ENCODE results near the gene HAO1. TPM values are rescaled to one million over a fixed set of nuclear protein-coding genes. Genes with fewer than 3 reads are reported as not detected.

Gene HAO1
- total and polyA plus RNA-seq, 2 donors (not counting 3 experiments of a cell fraction or from before 2014, with no cell fraction given): not detected

DNA sequence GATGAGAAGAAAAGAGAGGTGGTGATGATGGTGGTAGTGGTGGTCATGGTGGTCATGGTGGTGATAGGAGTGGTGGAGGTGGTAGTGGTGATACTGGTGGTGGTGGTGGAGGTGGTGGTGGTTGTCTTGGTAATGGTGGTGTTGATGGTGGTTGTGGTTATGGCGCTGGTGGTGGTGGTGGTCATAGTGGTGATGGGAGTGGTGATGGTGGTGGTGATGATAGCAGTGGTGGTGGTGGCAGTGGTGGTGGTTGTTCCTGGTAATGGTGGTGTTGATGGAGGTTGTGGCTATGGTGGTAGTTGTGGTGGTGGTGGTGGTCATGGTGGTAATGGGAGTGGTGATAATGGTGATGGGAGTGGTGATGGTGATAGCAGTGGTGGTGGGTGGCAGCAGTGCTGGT lies 36.8 kb downstream of the HAO1 start:
- BruUV-seq (replicated peaks): no TSS peak

More for the DNA sequence above, 36.8 kb downstream of the HAO1 start:
- no peaks in the 10 kb centered on the region for H3K9me3 ChIP-seq (replicated peaks; ENCODE audit: control insufficient read depth, insufficient read depth, low read length)
- ChIA-PET POLR2A (no interaction called here), CTCF (no interaction called here)
- H3K79me2 ChIP-seq (ENCODE audit: control insufficient read depth, insufficient read depth, low read length): no peaks in the 10 kb centered on the region
- H3K4me3 ChIP-seq (replicated peaks in 1 of 3; ENCODE audit: insufficient read depth in 1 of 3, low read depth in 1 of 3, low read length in 3 of 3): no peak overlapping the region
- H4K20me1 ChIP-seq (replicated peaks; ENCODE audit: control insufficient read depth, extremely low read depth, insufficient read depth, low read length): no peaks in the 10 kb centered on the region
- dilution Hi-C loops (cut with MboI; ENCODE audit: extremely low pct_ligation_motif_present, low sequenced_read_pairs): no loop called here
- no peaks in the 10 kb centered on the region for H3K36me3 ChIP-seq (ENCODE audit: control insufficient read depth in 2 of 2, extremely low read depth in 1 of 2, insufficient read depth in 2 of 2, low read length in 2 of 2)
- no peak overlapping the region for H3K9ac ChIP-seq (replicated peaks; ENCODE audit: extremely low read depth, insufficient read depth, low read length)
- FAIRE-seq (no peak), DNase-seq (ENCODE audit: low read depth, low spot score) (no peak)
- H3K9me1 ChIP-seq (replicated peaks; ENCODE audit: control insufficient read depth, extremely low read depth, insufficient read depth, low read length): no peaks in the 10 kb centered on the region
- no peak overlapping the region for H2AFZ ChIP-seq (ENCODE audit: low read depth, low read length)
- no peaks in the 10 kb centered on the region for H3K27me3 ChIP-seq (ENCODE audit: control insufficient read depth in 2 of 2, insufficient read depth in 2 of 2, low read length in 2 of 2)
- TF ChIP-seq, protein P1, sequence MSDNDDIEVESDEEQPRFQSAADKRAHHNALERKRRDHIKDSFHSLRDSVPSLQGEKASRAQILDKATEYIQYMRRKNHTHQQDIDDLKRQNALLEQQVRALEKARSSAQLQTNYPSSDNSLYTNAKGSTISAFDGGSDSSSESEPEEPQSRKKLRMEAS (IDR thresholded peaks at IDR 0.05; ENCODE audit: insufficient read depth, insufficient read length): no peak
- no peak for TF ChIP-seq POLR2AphosphoS5 (IDR thresholded peaks at IDR 0.05; ENCODE audit: insufficient read depth, low read depth, low read length)
- no peak for TF ChIP-seq CTCF (IDR thresholded peaks at IDR 0.05; ENCODE audit: extremely low read depth in 1 of 2, insufficient read depth in 1 of 2, low read depth in 1 of 2, low read length in 2 of 2)
- TF ChIP-seq JUN (IDR thresholded peaks at IDR 0.05; ENCODE audit: borderline replicate concordance, insufficient read depth, insufficient read length, low read depth): no peak
- TF ChIP-seq POLR2A (IDR thresholded peaks at IDR 0.05; ENCODE audit: low read depth, low read length): no peak
- no peak for TF ChIP-seq EZH2 (IDR thresholded peaks at IDR 0.05; ENCODE audit: borderline replicate concordance, low read depth, low read length, severe bottlenecking)
- no peak for TF ChIP-seq GATA2 (IDR thresholded peaks at IDR 0.05; ENCODE audit: insufficient read depth, insufficient read length, low read depth, low read length)
- TF ChIP-seq FOS (IDR thresholded peaks at IDR 0.05; ENCODE audit: borderline replicate concordance, insufficient read depth, low read length): no peak
- intact Hi-C loops (cut with micrococcal nuclease): no loop called here
- no peak overlapping the region for H3K27ac ChIP-seq (ENCODE audit: insufficient read depth, low read depth, low read length)
- H3K4me1 ChIP-seq (ENCODE audit: control insufficient read depth, extremely low read depth, insufficient read depth, low read length): no peaks in the 10 kb centered on the region
- no peak overlapping the region for H3K4me2 ChIP-seq (ENCODE audit: insufficient read depth, low read length)

Data from endothelial cell of umbilical vein (primary cell).